Activated gamma-delta T cell (primary cell): Measurements from ENCODE around the gene ACSF3.
"Not testable (repeated sequence)": the region's sequence is repeated elsewhere in the genome, so short reads cannot be mapped to it uniquely, and the experiment has no call there.

Experiments
- DNase-seq: peaks from one replicate; lab custom pipeline; 2025; lab: John Stamatoyannopoulos, UW

ACSF3 gene

DNA sequence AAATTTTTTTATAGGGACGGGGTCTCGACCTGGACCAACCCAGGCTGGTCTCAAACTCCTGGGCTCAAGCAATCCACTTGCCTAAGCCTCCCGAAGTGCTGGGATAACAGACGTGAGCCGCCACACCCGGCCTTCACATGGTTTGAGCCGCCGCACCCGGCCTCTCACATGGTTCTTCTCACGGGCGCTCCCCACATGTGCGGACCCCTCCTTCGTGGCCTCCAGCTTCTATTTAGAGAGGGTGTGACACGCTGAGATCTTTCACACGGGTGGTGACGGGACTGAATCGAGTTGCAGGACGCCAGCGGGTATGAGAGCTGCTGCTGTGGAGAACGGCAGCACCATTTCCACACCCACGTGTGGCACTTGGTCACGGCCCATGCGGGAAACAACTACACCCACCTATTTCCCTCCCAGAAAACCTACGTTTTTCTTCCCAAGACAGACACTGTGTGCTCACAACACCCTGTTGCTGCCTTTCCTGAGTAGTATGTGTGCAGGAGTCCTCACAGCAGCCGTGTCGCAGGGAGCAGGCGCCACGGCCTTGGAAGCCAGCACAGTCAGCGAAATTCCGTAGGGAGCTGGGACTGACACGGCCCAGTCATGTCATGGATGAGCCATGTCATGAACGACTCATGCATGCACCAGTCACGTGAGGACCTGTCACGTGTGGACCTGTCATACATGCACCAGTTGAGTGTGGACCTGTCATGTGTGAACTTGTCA, 20.1 kb upstream of the ACSF3 start:
- no peak for DNase-seq

DNA sequence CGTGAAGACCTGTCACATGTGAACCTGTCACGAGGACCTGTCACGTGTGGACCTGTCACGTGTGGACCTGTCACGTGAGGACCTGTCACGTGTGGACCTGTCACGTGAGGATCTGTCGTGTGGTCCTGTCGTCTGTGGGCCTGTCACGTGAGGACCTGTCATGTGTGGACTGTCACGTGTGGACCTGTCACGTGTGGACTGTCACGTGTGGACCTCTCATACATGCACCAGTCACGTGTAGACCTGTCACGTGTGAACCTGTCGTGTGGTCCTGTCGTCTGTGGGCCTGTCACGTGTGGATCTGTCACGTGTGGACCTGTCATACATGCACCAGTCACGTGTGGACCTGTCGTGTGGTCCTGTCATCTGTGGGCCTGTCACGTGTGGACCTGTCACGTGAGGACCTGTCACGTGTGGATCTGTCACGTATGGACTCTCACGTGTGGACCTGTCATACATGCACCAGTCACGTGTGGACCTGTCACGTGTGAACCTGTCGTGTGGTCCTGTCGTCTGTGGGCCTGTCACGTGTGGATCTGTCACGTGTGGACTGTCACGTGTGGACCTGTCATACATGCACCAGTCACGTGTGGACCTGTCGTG, 19.5 kb upstream of the ACSF3 start:
- DNase-seq, result not testable (repeated sequence)

DNA sequence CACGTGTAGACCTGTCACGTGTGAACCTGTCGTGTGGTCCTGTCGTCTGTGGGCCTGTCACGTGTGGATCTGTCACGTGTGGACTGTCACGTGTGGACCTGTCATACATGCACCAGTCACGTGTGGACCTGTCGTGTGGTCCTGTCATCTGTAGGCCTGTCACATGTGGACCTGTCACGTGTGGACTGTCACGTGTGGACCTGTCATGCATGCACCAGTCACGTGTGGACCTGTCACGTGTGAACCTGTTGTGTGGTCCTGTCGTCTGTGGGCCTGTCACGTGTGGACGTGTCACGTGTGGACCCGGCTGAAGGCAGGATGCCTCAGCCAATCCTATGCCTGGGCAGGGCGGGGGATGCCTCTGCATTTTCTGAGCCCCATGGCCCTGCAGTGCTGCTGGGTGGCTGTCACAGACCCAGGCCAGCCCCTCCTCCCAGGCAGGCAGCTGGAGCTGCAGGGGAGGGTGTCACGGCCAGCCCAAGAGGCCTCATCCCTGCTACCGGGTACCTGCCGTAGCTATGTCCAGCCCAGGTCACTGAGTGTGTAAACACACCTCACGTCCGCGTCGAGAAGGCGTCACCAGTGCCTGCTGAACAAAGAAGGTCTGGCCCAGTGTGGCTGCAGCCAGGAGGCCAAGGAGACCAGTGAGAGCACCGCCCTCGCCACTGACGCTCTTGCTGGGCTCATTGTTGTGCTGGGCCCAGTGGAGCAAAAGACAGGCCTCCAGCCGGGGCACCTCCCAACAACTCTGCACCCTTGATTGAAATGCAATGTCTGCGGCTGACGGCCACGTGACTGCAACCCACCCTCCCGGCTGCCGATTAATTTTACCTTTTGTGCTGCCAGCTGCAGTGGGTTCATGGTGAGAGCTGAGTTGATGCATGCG, 18.6 kb upstream of the ACSF3 start:
- DNase-seq, result no peak

DNA sequence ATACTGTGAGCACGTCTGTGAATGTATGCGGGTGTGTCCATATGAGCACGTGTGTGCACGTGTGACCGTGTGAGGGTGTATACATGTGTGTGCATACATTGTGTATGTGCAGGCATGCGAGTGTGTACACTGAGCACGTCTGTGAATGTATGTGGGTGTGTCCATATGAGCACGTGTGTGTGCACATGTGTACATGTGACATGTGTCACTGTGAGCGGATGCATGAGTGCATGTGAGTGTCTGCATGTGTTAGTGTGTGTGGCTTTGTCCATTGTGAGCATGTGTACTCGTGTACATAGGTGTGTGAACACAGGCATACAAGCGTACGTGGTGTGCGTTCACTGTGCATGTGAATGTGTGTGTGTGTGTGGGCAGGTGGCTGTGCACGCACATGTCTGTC, 17.5 kb upstream of the ACSF3 start:
- DNase-seq, result no peak

DNA sequence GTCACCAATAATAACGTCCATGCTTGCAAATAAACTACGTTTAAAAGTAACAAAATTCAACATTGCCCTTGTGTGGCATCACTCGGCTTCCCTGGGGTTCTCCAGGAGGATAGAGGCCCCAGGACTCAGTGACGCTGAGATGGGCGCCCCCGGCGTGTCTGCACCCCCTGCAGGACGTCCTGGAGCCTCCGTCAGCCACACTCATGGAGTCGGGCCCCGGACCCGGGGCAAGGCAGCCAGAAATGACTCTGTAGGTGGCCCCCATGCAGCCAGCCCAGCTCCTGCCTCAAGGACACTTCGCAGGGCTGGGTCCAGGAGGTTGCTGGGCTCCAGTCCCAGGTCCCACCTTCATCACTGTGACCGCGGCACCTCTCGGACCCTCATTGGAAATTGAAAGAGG, 16.6 kb upstream of the ACSF3 start:
- DNase-seq, result no peak

DNA sequence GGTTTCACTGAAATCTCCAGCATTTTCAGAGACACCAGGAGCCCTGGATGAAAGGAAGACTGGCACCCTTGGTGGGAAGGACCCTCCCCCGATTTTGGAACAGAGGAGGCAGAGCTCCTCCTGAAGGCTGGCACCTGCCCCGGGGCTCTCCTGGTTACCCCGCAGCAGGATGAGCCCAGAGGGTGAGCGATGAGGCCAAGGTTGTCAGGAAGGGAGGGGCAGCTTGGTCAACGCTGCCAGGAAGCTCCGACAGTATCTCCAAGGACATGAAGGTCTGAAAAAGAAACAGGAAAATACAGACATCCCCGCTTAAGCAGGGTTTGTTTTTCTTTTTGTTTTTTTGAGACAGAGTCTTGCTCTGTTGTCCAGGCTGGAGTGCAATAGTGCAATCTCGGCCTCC, 15.5 kb upstream of the ACSF3 start:
- DNase-seq, result no peak

DNA sequence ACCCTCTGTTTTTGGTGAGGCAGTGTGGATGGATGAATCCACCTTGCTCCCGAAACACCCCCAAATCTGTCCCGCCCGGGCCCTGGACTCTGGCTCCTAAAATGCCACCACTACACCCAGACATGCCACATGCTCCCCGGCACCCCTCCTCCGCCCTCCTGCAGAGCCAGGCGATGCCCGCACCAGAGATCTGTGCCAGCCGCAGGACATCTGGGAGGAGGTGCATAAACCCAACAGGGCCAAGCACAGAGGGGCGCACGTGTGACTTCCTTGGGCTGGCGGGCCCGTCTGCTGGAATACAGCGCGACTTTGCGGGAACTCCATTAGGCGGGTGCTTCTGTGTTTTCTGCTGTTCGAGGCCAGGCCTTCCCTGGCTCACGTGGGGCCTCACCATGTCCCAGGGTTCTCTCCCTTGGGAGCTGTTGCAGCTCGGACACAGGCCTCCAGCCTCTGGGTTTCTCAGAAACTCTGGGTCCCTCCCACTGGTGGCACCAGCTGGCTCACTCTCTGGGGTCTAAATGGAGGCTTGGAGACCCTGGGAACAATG, 14.1 kb upstream of the ACSF3 start:
- no peak for DNase-seq

DNA sequence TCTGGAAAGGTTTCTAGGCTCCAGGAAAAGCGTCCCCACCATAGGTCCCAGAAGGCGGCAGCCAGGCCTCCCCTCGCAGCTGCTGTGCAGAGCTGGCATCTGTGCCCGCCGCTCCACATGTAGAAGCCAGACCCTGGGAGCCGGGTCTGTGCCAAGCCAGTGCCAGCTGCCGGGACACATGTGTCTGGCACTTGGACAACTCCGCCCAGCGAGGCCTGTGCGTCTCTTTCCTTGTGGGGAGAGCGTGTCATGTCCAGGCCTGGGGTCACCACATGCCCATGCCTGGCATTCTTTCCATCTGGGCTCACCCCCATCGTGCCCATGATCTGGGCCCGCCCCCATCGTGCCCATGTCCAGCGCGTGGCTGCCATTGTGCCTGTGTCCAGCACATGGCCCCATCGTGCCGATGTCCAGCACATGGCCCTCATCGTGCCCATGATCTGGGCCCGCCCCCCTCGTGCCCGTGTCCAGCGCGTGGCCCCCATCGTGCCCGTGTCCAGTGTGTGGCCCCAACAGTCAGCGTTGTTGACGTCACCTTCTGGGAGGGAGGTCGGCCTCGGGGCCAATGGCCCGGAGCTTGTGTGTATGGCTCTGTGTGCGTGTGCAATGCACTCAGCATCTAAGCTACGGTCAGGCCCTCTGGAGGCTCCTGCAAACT, 13.3 kb upstream of the ACSF3 start:
- DNase-seq, result no peak

DNA sequence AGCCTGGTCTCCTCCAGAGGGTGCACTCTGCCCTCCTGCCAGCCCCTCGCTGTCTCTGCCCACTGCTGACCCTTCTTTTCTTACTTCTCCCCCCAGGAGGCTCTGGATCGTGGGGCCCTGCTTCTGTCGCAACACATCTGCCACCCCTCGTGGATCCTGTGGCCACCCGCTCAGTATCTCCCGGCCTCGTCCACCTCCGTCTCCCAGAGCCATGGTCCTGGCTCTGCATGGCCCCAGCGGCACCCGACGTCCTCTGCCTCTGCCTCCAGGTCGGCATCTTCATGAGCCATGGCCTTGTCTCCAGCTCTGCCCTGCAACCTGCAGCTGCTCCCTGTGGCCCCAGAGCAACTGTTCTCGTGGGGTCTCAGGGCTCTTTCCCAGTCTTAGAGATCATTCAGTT, 12.1 kb upstream of the ACSF3 start:
- DNase-seq, result no peak

DNA sequence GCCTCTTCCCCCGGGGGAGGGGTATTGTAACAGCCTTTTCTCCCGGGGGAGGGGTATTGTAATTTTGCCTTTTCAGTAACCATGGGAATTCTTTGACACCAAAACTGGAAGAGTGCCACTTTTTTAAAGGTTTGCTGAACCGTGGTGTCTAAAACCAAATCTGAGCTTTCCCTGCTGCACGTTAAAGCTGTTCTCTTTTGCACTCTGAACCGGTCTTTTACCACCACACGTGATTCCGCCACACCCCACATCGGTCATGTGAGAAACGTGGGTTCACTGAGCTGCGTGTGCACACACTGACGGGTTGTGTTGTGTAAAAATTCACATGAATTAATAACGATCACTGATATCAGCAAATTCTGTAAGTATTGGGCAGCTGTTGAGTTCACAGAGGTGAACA, 9.2 kb upstream of the ACSF3 start:
- DNase-seq, result no peak

DNA sequence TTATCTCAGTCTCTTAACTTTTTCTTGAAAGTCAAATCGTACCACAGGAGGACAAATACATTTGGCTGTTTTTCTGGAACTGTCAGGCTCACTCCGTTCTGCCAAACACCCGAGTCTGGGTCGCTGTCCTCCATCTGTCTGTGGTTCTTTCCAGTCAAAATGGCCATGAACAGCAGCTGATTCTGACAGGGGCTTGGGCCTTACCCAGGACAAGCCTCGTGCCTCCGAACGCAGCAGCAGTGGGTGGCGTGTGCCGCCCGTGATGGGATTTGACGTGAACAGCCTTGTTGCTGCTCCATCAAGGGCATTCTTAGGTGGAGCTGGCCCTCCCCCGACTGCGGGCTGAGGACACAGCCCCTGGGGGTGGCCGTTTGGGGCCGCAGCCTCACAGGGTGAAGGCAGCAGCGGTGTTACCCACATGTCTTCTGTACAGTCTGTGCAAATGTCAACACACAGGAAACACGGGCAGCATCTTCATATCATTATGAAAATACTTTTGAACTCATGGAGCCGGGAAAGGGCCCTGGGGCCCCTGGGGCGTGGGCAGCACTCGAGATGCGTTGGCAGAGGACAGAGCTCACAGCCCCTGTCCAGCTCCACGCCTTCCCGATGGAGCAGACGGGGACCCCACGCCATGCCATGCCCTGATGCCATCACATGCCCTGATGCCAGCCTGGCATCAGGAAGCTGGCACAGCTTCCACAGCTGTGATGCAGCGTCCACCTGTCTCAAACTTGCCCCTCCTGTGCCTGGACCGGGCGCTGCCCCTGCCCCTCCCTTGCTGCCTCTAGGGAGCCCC, 8.6 kb upstream of the ACSF3 start:
- no peak for DNase-seq

DNA sequence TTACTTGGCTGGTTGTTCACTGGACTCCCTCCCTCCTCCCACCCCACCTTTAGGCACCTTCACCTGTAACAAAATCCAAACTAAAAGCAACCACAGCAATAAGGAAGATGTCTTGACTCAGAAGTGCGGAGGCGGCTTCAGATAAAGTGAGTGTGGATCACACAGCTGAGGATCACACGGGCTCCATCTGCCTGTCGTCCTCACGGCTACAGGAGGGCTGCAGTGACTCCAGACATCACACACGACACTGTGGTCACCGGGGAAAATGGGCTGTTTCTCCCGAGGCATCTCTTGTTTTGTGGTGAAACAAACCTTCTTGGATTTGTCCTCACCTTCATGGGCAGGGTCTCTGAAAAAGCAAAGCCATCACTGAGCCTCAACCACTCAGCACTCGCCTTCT, 7.9 kb upstream of the ACSF3 start:
- DNase-seq, result no peak

DNA sequence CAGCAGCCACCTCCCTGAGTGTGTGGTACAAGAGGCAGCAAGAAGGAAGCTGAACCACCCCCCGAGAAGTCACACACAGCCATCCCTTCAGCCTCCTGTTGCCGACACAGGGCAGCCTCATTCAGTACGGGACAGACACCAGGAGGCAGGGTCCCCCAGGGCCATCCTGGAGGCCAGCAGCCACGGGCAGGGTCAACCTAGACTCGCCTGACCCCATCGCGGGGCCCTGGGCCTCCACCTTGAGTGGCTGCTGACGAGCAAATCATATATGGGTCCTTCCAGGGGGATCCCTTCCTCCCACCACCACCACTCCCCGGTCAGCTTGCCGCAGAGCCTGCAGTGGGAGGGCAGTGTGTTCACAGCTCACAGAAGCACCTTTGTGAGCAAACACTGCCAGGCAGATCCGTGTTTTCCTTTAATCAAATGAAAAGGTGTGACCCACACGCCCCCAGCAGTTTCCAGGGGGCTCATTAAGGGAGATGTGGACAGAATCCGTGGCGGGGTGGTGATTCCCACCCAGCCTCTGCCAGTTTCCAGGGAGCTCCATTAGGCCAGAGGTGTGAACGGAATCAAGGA, 5.6 kb upstream of the ACSF3 start:
- no peak for DNase-seq

DNA sequence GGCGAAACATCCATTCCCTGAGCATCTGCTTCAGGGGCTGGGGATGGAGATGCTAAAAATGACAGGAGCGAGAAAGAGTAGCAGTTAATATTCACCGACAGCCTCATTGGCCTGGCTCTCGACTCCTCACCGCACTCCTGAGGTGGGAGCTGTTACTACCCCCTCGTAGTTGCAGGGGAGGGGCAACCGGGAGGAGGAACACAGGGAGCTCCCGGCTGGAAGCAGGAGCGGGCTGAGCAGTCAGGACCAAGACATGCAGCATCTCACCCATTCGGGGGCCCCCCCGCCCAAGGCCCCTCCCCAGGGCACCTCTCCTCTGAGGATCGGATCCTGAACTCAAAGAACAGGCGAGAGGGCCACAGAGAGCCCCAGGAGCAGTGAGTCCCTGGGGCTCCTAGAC, 4.5 kb upstream of the ACSF3 start:
- no peak for DNase-seq

DNA sequence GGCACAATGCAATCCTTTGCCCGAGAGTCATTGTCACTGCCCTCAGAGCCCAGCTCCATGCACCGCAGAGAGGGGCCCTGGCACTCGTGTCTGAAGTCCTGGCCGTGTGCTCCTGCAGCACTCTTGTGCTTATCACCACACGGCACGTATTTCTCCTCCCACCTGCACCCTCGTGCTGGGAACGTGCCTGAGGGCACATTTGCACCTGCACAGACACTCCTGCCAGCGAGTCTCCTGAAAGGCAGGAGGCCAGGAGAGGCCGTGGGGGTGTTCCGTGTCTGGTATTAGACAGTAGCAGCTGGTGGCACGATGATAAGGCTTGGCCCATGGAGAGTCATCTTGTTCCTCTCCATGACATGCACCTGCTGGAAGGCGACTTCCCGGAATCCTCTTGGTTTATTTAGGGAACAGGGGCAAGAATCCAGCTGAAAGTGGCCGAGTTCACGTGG, 3.4 kb upstream of the ACSF3 start:
- DNase-seq, result no peak

DNA sequence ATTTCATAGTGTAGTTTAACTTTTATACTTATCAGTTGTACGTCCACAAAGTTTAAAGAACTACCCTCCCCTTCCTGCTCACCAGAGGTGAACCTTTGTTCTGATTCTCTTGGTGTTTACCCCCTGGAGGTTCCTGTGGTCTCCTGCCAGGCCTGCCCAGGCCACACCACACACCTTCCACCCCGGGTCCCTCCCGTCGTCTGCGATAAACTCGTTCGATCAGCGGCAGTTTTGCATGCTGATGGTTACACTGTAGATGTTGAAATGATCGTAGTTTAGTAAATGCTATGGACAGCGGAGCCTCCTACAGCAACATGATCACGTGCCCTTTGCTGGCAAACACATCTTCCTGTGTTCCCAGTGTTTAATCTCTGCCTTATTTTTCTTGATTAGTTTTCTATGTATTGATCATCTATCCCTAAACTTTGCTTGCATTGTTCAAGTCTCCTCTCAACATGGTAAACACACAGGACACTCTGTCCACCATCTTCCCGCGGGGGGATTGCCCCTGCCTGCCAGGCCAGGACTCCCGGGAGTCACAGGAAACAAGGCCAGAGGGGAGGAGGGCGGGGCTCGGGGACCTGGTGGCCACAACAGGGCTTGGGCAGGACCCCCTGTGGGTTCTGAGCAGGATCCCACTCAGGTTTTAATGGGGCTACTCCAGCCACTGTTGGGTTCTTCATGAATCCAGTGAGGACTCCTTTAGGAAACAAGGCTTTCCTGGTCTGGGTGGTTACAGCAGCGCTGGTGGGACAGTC, 2.8 kb upstream of the ACSF3 start:
- DNase-seq, result no peak

DNA sequence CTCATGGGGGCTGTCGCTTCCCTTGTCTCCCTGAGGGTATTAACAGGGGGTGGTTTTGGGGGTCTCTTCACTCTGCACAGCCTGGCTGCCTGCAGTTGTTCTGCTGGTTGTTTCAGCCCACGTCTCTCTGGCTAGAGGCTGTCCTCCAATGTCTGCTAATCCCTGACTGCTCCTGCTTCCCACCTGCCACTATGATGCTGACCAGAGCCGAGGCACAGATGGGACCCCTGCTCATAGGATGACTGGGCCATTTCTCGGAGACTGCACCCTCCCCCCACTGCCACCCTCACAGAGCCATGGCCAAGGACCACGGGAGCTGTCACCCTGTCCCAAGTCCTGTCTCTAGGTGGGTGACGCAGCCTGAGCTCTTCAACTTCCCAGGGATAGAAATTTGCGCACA, 1.6 kb upstream of the ACSF3 start:
- DNase-seq, result no peak

DNA sequence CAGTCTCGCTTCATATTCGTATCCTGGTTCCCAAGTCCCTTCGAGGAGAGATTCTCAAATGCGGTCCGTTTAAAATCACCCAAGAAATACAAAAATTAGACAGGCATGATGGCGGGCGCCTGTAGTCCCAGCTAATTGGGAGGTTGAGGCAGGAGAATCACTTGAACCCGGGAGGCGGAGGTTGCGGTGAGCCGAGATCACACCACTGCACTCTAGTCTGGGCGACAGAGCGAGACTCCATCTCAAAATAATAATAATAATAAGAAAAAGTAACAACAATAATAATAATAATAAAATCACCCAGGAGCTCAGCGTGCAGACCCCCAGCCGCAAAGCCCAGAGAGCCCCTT, 425 bp upstream of the ACSF3 start:
- not testable (repeated sequence) for DNase-seq

DNA sequence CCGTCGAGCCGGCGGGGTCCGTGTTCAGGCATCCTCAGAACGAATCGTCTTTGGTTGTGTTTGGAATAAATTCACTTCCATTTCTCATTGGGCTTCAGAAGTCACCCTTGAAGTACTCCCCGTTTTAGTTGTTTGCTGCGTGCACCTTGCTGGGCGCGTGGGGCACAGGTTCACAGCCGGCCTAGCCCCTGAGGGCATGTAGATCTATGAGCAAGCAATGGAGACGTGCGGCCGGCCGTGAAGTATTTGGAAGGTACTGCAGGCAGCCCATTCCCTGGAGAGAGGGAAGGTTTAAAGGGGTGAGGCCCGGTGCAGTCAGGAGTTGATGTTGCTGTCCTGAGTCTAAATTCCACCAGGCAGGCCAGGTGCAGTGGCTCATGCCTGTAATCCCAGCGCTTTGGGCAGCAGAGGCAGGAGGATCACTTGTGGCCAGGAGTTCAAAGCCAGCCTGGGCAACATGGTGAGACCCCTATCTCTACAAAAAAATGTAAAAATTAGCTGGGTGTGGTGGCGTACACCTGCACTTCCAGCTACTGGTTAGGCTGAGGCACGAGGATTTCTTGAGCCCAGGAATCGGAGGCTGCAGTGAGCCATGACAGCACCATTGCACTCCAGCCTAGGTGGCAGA, 714 bp downstream of the ACSF3 start:
- DNase-seq, result no peak

DNA sequence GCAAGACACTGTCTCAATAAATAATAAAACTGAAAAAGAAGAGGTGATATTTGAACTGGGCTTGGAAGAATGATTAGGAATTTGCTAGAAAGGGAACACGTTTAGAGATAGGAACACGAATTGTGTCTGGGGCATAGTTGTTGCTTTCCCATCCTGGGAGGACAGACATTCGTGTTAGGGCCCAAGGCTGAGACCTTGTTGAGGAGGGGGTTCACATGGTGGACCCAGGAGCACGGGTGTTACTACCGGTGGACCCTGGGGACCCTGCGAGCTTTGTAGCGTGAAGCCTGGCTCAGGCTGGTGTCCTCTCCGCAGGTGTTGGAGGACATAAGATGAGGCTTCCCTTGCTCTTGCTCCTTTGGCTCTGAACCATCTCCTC, 1.2 kb downstream of the ACSF3 start:
- DNase-seq, result no peak
